ENCODE data around the gene TAS2R3. TPM values are rescaled to one million over a fixed set of nuclear protein-coding genes. Genes with fewer than 3 reads are reported as not detected.

The TAS2R3 gene
- total and polyA plus RNA-seq, 9 of the 15 experiments (the other 6 are each of a cell fraction or from before 2014, with no cell fraction given): 0.37 to 1.9 (median 1.2) TPM; not detected in 2

DNA sequence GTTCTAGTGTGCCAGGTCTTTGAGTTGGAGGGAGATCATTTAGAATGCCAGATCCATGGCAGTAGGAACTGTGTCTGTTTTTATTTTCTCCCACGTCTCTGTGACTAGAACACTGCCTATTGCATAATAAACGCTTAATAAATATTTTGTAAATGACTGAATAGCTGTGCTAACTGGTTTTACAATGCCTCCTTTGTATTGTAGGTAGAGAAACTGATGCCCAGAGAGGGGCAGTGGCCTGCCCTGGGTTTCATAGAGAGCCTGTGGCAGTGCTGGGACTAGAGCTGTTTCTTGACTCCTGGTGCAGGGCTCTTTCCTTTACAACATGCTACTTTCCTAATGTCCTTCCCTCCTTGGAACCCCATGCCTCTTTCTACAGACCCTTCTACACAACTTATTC, 28.6 kb downstream of the TAS2R3 start:
- no peak overlapping the region for H3K4me3 ChIP-seq
- no peak for ATAC-seq
- no peak overlapping the region for H3K9ac ChIP-seq (ENCODE audit: insufficient read depth in 1 of 2, low read depth in 2 of 2, low read length in 2 of 2)
- no peak overlapping the region for H3K27ac ChIP-seq (ENCODE audit: extremely low read depth, low read depth, low read length)
- intact Hi-C loops (cut with micrococcal nuclease): no loop called here
- POLR2A ChIA-PET: no interaction called here
- H3K4me1 ChIP-seq (replicated peaks in 1 of 2; ENCODE audit: control insufficient read depth in 2 of 2, insufficient read depth in 2 of 2, low read length in 2 of 2): no peaks in the 10 kb centered on the region
- no peaks in the 10 kb centered on the region for H3K79me2 ChIP-seq (ENCODE audit: control insufficient read depth, insufficient read depth, low read length)
- no peaks in the 10 kb centered on the region for H3K9me3 ChIP-seq (replicated peaks; ENCODE audit: control insufficient read depth, insufficient read depth, low read depth, low read length)
- H2AFZ ChIP-seq (ENCODE audit: low read depth, low read length): no peak overlapping the region
- DNase-seq (ENCODE audit: extremely low read depth in 1 of 4, low spot score in 3 of 4): no peak
- TF ChIP-seq CEBPB (tag; IDR thresholded peaks at IDR 0.05) (no peak), ASH1L (IDR thresholded peaks at IDR 0.05; ENCODE audit: borderline replicate concordance, low read depth, partially characterized antibody) (no peak), ZNF668 (CRISPR knock-in tag; IDR thresholded peaks at IDR 0.05) (no peak), KDM4B (IDR thresholded peaks at IDR 0.05; ENCODE audit: borderline replicate concordance in 2 of 2, low read depth in 1 of 2) (no peak)
- H3K4me2 ChIP-seq (ENCODE audit: insufficient read depth, low read length): no peak overlapping the region
- H4K20me1 ChIP-seq (replicated peaks; ENCODE audit: control insufficient read depth, insufficient read depth, low read length): no peaks in the 10 kb centered on the region
- peaks cover 25% of the 10 kb centered on the region; the same call in 1 of the 3 replicates for H3K36me3 ChIP-seq (ENCODE audit: control insufficient read depth, insufficient read depth, low read length)
- BruUV-seq (replicated peaks): no TSS peak
- CTCF ChIA-PET (ENCODE audit: low intra/inter-chr PET ratio): no interaction called here
- 83% methylated on average over 2 of the region's 2 CpGs for WGBS (ENCODE audit: insufficient coverage, low coverage, missing lambda C conversion rate)
- no peaks in the 10 kb centered on the region for H3K27me3 ChIP-seq (ENCODE audit: control insufficient read depth in 2 of 2, insufficient read depth in 2 of 2, low read length in 2 of 2)
- FAIRE-seq: no peak
- H3K9me1 ChIP-seq (ENCODE audit: control insufficient read depth, insufficient read depth, low read length): no peaks in the 10 kb centered on the region
- in situ Hi-C loops (cut with MboI): no loop called here

Small RNA genes within 50 kb of the gene (small RNA-seq; reads per million reads assigned to genes)
- gene RNU1-82P: not detected

Other genes starting within 250 kb of the TAS2R3 start
Only the 7 nearest of the 11 such genes appear.
- gene DENND11, start 61.9 kb upstream of the TAS2R3 start, total RNA-seq (2014; rRNA removed): 0.29 and 0.32 TPM in 2 replicates
- 0.44 and 0.45 TPM in 2 replicates for gene DENND11, start 61.9 kb upstream of the TAS2R3 start, total RNA-seq (2014; rRNA removed; fragmentation: Illumina TruSeq; extraction: Trizol)
- 0.22 and 0.23 TPM in 2 replicates for gene DENND11, start 61.9 kb upstream of the TAS2R3 start, total RNA-seq (2015; rRNA removed; fragmentation: Illumina TruSeq; extraction: Trizol)
- 0.49 and 0.65 TPM in 2 replicates for gene DENND11, start 61.9 kb upstream of the TAS2R3 start, total RNA-seq (2021)
- 0.85 and 1.1 TPM in 2 replicates for gene DENND11, start 61.9 kb upstream of the TAS2R3 start, polyA plus RNA-seq (2011; rRNA removed)
- gene DENND11, start 61.9 kb upstream of the TAS2R3 start, polyA plus RNA-seq (2014; fragmentation: Illumina TruSeq; extraction: Trizol): 0.36 and 0.40 TPM in 2 replicates
- gene DENND11, start 61.9 kb upstream of the TAS2R3 start, polyA plus RNA-seq (2014; fragmentation: Nextera tagmentation; extraction: Ambion mirVana): under 1 TPM; 0.07 to 0.14 TPM
- 0.32 and 0.41 TPM in 2 replicates for gene DENND11, start 61.9 kb upstream of the TAS2R3 start, polyA plus RNA-seq (2014; rRNA removed)
- gene WEE2, start 55.7 kb upstream of the TAS2R3 start, total RNA-seq (2014; rRNA removed): not detected in 2 replicates
- not detected in 2 replicates for gene WEE2, start 55.7 kb upstream of the TAS2R3 start, total RNA-seq (2014; rRNA removed; fragmentation: Illumina TruSeq; extraction: Trizol)
- gene WEE2, start 55.7 kb upstream of the TAS2R3 start, total RNA-seq (2015; rRNA removed; fragmentation: Illumina TruSeq; extraction: Trizol): not detected in 2 replicates
- gene WEE2, start 55.7 kb upstream of the TAS2R3 start, total RNA-seq (2021): not detected in 2 replicates
- not detected in 2 replicates for gene WEE2, start 55.7 kb upstream of the TAS2R3 start, polyA plus RNA-seq (2011; rRNA removed)
- not detected in 2 replicates for gene WEE2, start 55.7 kb upstream of the TAS2R3 start, polyA plus RNA-seq (2014; fragmentation: Illumina TruSeq; extraction: Trizol)
- not detected for gene WEE2, start 55.7 kb upstream of the TAS2R3 start, polyA plus RNA-seq (2014; fragmentation: Nextera tagmentation; extraction: Ambion mirVana)
- not detected in 2 replicates for gene WEE2, start 55.7 kb upstream of the TAS2R3 start, polyA plus RNA-seq (2014; rRNA removed)
- 536 and 718 TPM in 2 replicates for gene SSBP1, start 25.7 kb upstream of the TAS2R3 start, total RNA-seq (2014; rRNA removed)
- 835 and 917 TPM in 2 replicates for gene SSBP1, start 25.7 kb upstream of the TAS2R3 start, total RNA-seq (2014; rRNA removed; fragmentation: Illumina TruSeq; extraction: Trizol)
- gene SSBP1, start 25.7 kb upstream of the TAS2R3 start, total RNA-seq (2015; rRNA removed; fragmentation: Illumina TruSeq; extraction: Trizol): 750 and 772 TPM in 2 replicates
- gene SSBP1, start 25.7 kb upstream of the TAS2R3 start, total RNA-seq (2021): 404 and 407 TPM in 2 replicates
- gene SSBP1, start 25.7 kb upstream of the TAS2R3 start, polyA plus RNA-seq (2011; rRNA removed): 318 and 487 TPM in 2 replicates
- gene SSBP1, start 25.7 kb upstream of the TAS2R3 start, polyA plus RNA-seq (2014; fragmentation: Illumina TruSeq; extraction: Trizol): 826 and 1,031 TPM in 2 replicates
- gene SSBP1, start 25.7 kb upstream of the TAS2R3 start, polyA plus RNA-seq (2014; fragmentation: Nextera tagmentation; extraction: Ambion mirVana): 1,000 to 10,000 TPM; 1,649 to 1,996 TPM
- gene SSBP1, start 25.7 kb upstream of the TAS2R3 start, polyA plus RNA-seq (2014; rRNA removed): 873 and 941 TPM in 2 replicates
- gene TAS2R4, start 12.6 kb downstream of the TAS2R3 start, total RNA-seq (2014; rRNA removed): 0.86 and 1.3 TPM in 2 replicates
- 1.4 and 2.2 TPM in 2 replicates for gene TAS2R4, start 12.6 kb downstream of the TAS2R3 start, total RNA-seq (2014; rRNA removed; fragmentation: Illumina TruSeq; extraction: Trizol)
- 2.1 TPM in 2 replicates for gene TAS2R4, start 12.6 kb downstream of the TAS2R3 start, total RNA-seq (2015; rRNA removed; fragmentation: Illumina TruSeq; extraction: Trizol)
- 0.51 and 0.63 TPM in 2 replicates for gene TAS2R4, start 12.6 kb downstream of the TAS2R3 start, total RNA-seq (2021)
- 1.4 and 1.8 TPM in 2 replicates for gene TAS2R4, start 12.6 kb downstream of the TAS2R3 start, polyA plus RNA-seq (2011; rRNA removed)
- 0.60 and 0.68 TPM in 2 replicates for gene TAS2R4, start 12.6 kb downstream of the TAS2R3 start, polyA plus RNA-seq (2014; fragmentation: Illumina TruSeq; extraction: Trizol)
- under 1 TPM; 0.04 to 0.10 TPM for gene TAS2R4, start 12.6 kb downstream of the TAS2R3 start, polyA plus RNA-seq (2014; fragmentation: Nextera tagmentation; extraction: Ambion mirVana)
- gene TAS2R4, start 12.6 kb downstream of the TAS2R3 start, polyA plus RNA-seq (2014; rRNA removed): 0.45 and 0.60 TPM in 2 replicates
- gene TAS2R5, start 26.1 kb downstream of the TAS2R3 start, total RNA-seq (2014; rRNA removed): 0.65 and 1.00 TPM in 2 replicates
- 1.9 and 2.2 TPM in 2 replicates for gene TAS2R5, start 26.1 kb downstream of the TAS2R3 start, total RNA-seq (2014; rRNA removed; fragmentation: Illumina TruSeq; extraction: Trizol)
- gene TAS2R5, start 26.1 kb downstream of the TAS2R3 start, total RNA-seq (2015; rRNA removed; fragmentation: Illumina TruSeq; extraction: Trizol): 1.4 and 1.6 TPM in 2 replicates
- 1.1 TPM in 2 replicates for gene TAS2R5, start 26.1 kb downstream of the TAS2R3 start, total RNA-seq (2021)
- gene TAS2R5, start 26.1 kb downstream of the TAS2R3 start, polyA plus RNA-seq (2011; rRNA removed): 4.5 and 6.3 TPM in 2 replicates
- gene TAS2R5, start 26.1 kb downstream of the TAS2R3 start, polyA plus RNA-seq (2014; fragmentation: Illumina TruSeq; extraction: Trizol): 1.6 and 2.2 TPM in 2 replicates
- gene TAS2R5, start 26.1 kb downstream of the TAS2R3 start, polyA plus RNA-seq (2014; fragmentation: Nextera tagmentation; extraction: Ambion mirVana): under 1 TPM; 0.35 to 0.37 TPM
- 2.1 and 2.2 TPM in 2 replicates for gene TAS2R5, start 26.1 kb downstream of the TAS2R3 start, polyA plus RNA-seq (2014; rRNA removed)
- not detected in 2 replicates for gene PRSS37, start 77.4 kb downstream of the TAS2R3 start, total RNA-seq (2014; rRNA removed)
- gene PRSS37, start 77.4 kb downstream of the TAS2R3 start, total RNA-seq (2014; rRNA removed; fragmentation: Illumina TruSeq; extraction: Trizol): not detected in 2 replicates
- gene PRSS37, start 77.4 kb downstream of the TAS2R3 start, total RNA-seq (2015; rRNA removed; fragmentation: Illumina TruSeq; extraction: Trizol): not detected in 2 replicates
- gene PRSS37, start 77.4 kb downstream of the TAS2R3 start, total RNA-seq (2021): not detected in 2 replicates
- gene PRSS37, start 77.4 kb downstream of the TAS2R3 start, polyA plus RNA-seq (2011; rRNA removed): not detected in 2 replicates
- not detected in 2 replicates for gene PRSS37, start 77.4 kb downstream of the TAS2R3 start, polyA plus RNA-seq (2014; fragmentation: Illumina TruSeq; extraction: Trizol)
- gene PRSS37, start 77.4 kb downstream of the TAS2R3 start, polyA plus RNA-seq (2014; fragmentation: Nextera tagmentation; extraction: Ambion mirVana): not detected
- gene PRSS37, start 77.4 kb downstream of the TAS2R3 start, polyA plus RNA-seq (2014; rRNA removed): not detected in 2 replicates
- not detected in 2 replicates for gene OR9A4, start 152.3 kb downstream of the TAS2R3 start, total RNA-seq (2014; rRNA removed)
- not detected in 2 replicates for gene OR9A4, start 152.3 kb downstream of the TAS2R3 start, total RNA-seq (2014; rRNA removed; fragmentation: Illumina TruSeq; extraction: Trizol)
- gene OR9A4, start 152.3 kb downstream of the TAS2R3 start, total RNA-seq (2015; rRNA removed; fragmentation: Illumina TruSeq; extraction: Trizol): not detected in 2 replicates
- not detected in 2 replicates for gene OR9A4, start 152.3 kb downstream of the TAS2R3 start, total RNA-seq (2021)
- not detected in 2 replicates for gene OR9A4, start 152.3 kb downstream of the TAS2R3 start, polyA plus RNA-seq (2011; rRNA removed)
- gene OR9A4, start 152.3 kb downstream of the TAS2R3 start, polyA plus RNA-seq (2014; fragmentation: Illumina TruSeq; extraction: Trizol): not detected in 2 replicates
- not detected for gene OR9A4, start 152.3 kb downstream of the TAS2R3 start, polyA plus RNA-seq (2014; fragmentation: Nextera tagmentation; extraction: Ambion mirVana)
- gene OR9A4, start 152.3 kb downstream of the TAS2R3 start, polyA plus RNA-seq (2014; rRNA removed): not detected in 2 replicates